ENCODE data around the gene MB21D2.
"Not testable (repeated sequence)": the region's sequence is repeated elsewhere in the genome, so short reads cannot be mapped to it uniquely, and the experiment has no call there.

Gene MB21D2

GRCh38 chr3:192917404-192918274 lies at the start of gene MB21D2:
Gene MB21D2, minus strand, starts transcription at chr3:192917856. Its CDS starts 16 bp downstream, at chr3:192917840.
- peak; percentile 86 for DNase-seq

DNA sequence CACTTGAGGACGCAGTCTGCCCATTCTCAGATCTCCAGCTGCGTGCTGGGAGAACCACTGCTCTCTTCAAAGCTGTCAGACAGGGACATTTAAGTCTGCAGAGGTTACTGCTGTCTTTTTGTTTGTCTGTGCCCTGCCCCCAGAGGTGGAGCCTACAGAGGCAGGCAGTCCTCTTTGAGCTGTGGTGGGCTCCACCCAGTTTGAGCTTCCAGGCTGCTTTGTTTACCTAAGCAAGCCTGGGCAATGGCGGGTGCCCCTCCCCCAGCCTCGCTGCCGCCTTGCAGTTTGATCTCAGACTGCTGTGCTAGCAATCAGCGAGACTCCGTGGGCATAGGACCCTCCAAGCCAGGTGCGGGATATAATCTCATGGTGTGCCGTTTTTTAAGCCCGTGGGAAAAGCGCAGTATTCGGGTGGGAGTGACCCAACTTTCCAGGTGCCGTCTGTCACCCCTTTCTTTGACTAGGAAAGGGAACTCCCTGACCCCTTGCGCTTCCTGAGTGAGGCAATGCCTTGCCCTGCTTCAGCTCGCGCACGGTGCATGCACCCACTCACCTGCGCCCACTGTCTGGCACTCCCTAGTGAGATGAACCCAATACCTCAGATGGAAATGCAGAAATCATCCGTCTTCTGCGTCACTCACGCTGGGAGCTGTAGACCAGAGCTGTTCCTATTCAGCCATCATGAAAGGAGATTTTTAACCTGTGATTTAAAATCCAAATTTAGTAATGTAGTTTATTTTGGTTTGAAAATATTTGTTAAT lies 47.5 kb upstream of the MB21D2 start:
- not testable (repeated sequence) for DNase-seq

GRCh38 chr3:192959773-192960172 lies 42.1 kb upstream of the MB21D2 start:
- DNase-seq, result no peak

- no peak for DNase-seq
These were observed 40.7 kb upstream of the MB21D2 start for GRCh38 chr3:192958219-192958872.

- DNase-seq, result no peak
These were observed 39.9 kb upstream of the MB21D2 start for GRCh38 chr3:192957441-192958021.

- no peak for DNase-seq
These were observed 36.3 kb upstream of the MB21D2 start for GRCh38 chr3:192953926-192954325.

- no peak for DNase-seq
These were observed 29.8 kb upstream of the MB21D2 start for GRCh38 chr3:192947421-192947820.

- no peak for DNase-seq
These were observed 25.7 kb upstream of the MB21D2 start for GRCh38 chr3:192943393-192943792.

GRCh38 chr3:192942625-192943024 lies 25.0 kb upstream of the MB21D2 start:
- no peak for DNase-seq

DNA sequence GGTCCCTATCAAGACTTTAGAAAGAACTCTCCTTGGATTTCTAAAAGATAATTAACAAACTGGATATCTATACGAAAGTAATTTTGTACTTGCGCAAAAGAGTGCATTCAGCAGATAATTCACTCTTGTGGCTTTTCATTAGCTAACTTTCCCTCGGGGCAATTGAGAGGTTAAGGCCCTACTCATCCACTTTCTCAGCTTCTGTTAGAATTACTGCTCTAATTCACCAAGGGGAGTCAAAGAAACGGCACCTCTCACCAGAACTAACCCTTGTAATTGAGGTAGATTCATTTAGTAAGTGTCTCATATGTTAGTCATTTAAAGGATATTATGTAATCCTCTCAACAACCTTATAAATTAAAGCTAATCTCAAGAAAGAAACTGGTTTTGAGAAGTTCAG lies 22.5 kb upstream of the MB21D2 start:
- no peak for DNase-seq

DNA sequence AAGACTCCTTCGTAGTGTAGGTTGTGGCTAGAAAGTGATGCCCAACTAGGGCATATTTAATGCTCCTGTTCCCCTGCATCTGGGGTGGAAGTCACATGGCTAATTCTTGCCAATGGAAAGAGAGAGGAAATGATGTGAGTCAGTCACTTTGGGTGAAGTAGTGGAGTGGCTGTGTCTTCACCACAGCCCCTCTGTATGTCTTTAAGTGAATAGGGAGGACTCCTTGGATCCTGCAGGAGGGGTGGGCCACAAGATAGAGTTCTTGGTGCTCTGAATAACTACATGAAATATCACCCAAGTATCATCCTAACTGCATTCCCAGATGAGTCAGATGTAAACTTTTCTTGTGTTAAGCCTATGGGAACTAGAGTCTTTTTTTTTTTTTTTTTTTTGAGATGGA lies 17.8 kb upstream of the MB21D2 start:
- DNase-seq, result no peak

DNA sequence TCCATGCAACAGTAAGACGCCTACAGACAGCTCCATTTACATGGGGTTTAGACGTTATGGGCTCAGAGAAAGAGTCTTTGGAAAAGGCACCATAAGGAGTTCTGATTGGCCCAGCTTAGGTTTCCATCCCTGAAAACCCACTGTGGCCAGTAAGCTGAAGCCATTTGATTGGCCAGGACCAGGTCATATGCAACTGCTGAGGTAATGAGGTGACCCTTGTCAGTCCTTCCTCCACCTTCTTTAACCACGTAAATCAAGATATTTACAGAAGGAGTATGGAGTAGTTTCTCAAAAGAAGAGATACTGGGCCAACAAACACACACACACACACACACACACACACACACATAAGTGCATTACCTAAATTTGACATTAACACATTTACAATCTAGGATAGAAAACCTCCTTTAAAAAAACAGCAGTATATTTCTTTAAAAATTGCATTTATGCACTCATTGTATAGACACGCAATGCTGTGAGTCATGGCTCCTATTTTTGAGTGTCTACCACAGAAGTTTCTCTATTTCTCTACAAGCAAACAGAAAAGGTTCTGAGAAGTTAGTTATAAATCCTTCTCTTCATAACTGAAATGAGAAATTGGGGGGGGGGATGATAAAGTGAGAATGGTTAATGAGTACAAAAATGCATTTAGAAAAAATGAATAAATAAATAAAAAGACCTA lies 16.3 kb upstream of the MB21D2 start:
- DNase-seq, result no peak

- no peak for DNase-seq
These were observed 15.6 kb upstream of the MB21D2 start for GRCh38 chr3:192933259-192933658.

DNA sequence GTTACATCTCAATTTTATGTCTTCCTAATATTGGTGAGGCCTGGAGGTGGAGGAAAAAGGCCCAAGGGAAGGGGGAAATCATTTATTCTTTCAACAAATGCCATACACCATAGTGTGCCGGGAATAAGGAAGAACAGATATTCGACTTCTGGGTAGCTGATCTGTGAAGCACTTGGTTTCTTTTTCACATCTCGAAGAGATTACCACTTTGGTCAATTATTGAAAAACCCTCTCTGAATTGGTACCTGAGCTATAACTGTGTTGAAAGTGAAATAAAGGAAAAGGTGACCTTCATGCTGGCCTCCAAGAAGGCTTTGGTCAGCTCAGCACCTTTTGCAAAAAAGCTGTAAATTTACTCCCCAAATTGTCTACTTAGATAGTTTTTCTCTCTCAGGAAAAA lies 14.2 kb upstream of the MB21D2 start:
- DNase-seq, result no peak

- DNase-seq, result no peak
These were observed 12.9 kb upstream of the MB21D2 start for GRCh38 chr3:192930577-192930976.

DNA sequence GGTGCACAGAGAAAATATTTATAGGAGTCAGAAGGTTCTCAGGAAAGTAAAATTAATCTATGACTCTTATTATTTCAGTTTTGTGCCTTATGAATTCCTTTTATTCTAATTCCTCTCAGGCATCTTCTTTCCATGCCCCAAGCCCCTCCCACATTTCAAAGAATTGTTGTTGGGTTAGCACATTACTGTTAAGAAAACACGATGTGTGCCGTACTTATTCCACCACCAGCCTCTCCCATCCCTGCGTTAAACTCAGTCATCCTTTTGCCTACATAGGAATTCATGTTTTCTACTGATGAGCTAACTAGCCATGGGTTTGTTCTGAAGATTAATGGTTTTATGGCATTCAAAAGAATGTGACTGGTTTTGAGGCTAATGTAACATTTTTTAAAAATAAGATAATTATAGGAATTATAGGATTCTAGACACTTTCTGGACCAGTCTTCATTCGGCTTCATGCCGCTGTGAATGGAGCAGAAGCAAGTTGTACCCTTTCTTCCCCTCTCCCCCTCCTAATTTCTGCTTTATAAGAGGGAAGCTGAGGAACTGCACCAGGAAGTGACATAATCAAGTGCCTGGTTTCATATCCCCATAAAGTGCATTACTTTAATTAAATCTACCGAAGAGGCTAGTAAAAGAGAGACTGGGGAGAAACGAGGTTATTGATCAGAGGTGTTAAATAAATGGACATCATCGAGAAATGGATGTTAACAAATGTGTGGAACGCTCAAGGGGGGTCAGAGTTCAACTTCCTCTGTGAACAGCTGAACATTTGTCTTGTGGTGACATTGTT lies 12.3 kb upstream of the MB21D2 start:
- no peak for DNase-seq

- no peak for DNase-seq
These were observed 11.5 kb upstream of the MB21D2 start for GRCh38 chr3:192929146-192929545.

- no peak for DNase-seq
These were observed 11.1 kb upstream of the MB21D2 start for GRCh38 chr3:192928720-192929119.

DNA sequence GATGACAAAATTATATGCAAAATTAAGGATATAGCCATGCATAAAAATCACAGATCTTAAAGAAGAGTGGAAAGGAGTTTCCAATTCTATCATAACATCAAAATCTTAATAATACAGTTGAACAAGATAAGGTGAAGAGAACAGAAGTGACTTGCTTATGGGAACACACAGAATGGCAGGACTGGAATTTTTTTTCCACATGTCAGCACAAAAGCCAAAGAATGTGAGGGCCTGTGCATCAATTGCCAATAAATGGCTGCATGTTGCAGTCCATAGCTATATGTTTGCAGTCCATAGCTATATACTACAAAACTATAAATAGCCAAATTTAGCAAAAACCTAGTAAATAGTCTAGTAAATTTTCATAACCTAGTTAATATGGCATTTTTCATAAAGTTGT lies 10.4 kb upstream of the MB21D2 start:
- no peak for DNase-seq

GRCh38 chr3:192927016-192927415 lies 9.4 kb upstream of the MB21D2 start:
- DNase-seq, result no peak

- DNase-seq, result no peak
These were observed 6.1 kb upstream of the MB21D2 start for GRCh38 chr3:192923731-192924130.

GRCh38 chr3:192921793-192922192 lies 4.1 kb upstream of the MB21D2 start:
- DNase-seq, result no peak

Data from NCI-H146 (cell line).